Stimulated activated CD4-positive, alpha-beta T cell treated with anti-CD3 and anti-CD28 coated beads, Interleukin-12 subunit alpha, Interleukin-12 subunit beta, amount 100 ng/mL, for 24 hours (primary cell): ENCODE results near the gene IL12RB2.

Experiments used
- DNase-seq, 2 experiments: peaks; one replicate each; pipeline ENCODE4 v3.0.0-alpha.2; 2020; ENCODE audit warnings: low read depth in 2 of 2

Gene IL12RB2

DNA sequence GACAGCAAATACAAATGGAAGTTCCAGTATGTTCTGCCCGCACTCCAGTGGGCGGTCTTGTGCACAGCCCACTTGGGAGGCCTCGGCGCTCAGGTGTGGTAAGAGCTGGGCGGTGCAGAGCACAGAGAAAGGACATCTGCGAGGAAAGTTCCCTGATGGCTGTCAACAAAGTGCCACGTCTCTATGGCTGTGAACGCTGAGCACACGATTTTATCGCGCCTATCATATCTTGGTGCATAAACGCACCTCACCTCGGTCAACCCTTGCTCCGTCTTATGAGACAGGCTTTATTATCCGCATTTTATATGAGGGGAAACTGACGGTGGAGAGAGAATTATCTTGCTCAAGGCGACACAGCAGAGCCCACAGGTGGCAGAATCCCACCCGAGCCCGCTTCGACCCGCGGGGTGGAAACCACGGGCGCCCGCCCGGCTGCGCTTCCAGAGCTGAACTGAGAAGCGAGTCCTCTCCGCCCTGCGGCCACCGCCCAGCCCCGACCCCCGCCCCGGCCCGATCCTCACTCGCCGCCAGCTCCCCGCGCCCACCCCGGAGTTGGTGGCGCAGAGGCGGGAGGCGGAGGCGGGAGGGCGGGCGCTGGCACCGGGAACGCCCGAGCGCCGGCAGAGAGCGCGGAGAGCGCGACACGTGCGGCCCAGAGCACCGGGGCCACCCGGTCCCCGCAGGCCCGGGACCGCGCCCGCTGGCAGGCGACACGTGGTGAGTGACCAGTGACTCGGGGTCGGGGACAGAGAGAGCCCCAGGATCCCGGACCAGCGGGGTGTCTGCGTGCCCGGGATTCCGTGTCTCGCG, at the start of gene IL12RB2:
Gene IL12RB2, plus strand, starts transcription at position 623 of the 810 bp plus-strand sequence. CDS start 12,496 bp downstream, outside the sequence.
- peak; percentile 30 to 50 for DNase-seq

- DNase-seq, result no peak
These were observed 46.0 kb upstream of the IL12RB2 start for GRCh38 chr1:67261680-67262079.

GRCh38 chr1:67262735-67263134, 44.9 kb upstream of the IL12RB2 start:
- DNase-seq, result no peak

GRCh38 chr1:67264152-67264551, 43.5 kb upstream of the IL12RB2 start:
- no peak for DNase-seq

GRCh38 chr1:67264899-67265298, 42.8 kb upstream of the IL12RB2 start:
- no peak for DNase-seq

DNA sequence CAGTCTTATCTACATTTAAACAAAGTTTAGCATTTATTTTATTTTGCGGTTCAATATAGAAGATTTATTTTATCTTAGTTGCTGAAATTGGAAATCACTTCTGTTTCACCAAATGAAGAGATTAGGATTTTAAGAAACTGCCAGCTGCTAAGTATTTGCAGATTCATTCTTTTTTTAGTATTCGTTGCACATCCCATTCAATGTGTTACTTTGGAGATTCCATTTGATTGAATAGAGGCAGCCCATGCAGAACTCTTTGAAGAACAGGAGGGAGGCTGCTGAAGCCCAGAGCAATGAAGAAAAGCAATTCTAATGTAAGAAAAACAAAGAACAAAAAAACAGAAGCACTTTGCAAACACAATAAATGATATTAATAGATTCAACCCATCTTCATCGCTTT, 38.6 kb upstream of the IL12RB2 start:
- DNase-seq, result no peak

- DNase-seq, result no peak
These were observed 37.1 kb upstream of the IL12RB2 start for GRCh38 chr1:67270541-67270940.

DNA sequence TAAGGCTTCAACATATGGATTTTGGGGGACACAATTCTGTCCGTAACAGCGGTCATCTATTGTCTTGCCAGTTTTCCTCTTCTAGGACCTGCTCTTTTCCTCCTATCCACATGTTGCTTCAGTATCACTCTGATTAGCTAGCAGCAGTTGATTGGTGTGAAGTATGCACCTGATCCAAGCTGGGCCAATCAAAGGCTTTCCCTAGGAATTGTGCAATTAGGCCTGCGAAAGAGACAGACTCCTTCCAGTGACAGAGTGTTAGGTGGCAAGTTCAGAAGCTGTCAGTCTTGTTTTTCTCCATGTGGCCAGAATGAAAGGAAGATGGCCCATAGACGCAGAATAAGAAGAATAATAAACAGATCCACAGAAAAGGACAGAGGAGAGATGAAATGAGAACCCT, 34.1 kb upstream of the IL12RB2 start:
- DNase-seq, result no peak

DNA sequence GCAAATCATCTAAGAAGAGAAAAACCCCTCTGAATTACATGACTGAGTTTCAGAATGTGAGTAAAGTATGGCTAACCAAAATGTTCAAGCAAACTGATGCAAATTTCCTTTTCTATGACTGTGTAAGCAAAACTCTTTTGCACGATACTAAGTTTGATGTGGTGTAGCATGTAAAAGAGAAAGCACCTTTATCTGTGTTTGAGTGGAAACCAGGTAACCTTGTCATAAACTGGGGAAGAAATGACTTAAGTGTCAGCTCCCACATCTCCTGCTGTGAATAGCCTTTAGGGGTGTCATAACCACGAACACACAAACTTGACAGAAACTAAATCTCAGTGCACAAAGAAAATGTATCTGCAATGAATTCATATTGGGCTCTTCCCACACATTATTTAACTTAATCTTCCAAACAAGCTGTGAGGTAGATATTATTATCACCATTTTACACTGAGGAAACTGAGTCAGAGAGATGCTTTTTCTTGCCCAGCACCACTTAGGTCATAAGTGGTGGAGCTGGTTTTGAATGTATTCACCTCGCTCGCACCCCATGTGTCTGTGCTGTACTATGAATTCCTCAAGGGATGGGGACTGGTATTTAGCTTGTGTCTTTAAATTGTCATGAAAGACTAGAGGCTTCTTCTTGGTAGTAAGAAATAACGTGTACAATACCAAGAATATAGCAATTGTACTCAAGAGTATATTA, 32.9 kb upstream of the IL12RB2 start:
- peak in 1 of 2 experiments; percentile 10 for DNase-seq

- DNase-seq, result no peak
These were observed 27.0 kb upstream of the IL12RB2 start for GRCh38 chr1:67280696-67281095.

DNA sequence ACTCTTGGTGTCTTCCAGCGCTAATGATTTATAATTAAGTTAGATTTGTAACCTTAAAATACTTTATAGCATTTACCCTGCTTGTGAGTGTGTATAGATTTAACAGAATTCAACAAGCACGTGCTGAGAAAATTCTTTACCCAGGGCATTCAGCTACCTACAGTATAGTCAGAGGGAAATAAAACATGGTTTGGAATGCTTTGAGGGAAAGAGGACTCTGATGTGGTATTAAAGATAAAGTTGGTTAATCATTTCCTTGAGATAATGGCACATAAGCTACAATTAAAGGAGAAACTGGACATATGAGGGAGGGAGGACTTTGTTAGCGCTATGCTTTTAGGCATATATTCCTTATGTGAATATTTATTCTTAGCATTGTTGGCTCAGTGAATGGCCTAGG, 26.4 kb upstream of the IL12RB2 start:
- DNase-seq, result no peak

- DNase-seq, result no peak
These were observed 21.7 kb upstream of the IL12RB2 start for GRCh38 chr1:67285780-67286488.

- no peak for DNase-seq
These were observed 17.4 kb upstream of the IL12RB2 start for GRCh38 chr1:67290236-67290635.

DNA sequence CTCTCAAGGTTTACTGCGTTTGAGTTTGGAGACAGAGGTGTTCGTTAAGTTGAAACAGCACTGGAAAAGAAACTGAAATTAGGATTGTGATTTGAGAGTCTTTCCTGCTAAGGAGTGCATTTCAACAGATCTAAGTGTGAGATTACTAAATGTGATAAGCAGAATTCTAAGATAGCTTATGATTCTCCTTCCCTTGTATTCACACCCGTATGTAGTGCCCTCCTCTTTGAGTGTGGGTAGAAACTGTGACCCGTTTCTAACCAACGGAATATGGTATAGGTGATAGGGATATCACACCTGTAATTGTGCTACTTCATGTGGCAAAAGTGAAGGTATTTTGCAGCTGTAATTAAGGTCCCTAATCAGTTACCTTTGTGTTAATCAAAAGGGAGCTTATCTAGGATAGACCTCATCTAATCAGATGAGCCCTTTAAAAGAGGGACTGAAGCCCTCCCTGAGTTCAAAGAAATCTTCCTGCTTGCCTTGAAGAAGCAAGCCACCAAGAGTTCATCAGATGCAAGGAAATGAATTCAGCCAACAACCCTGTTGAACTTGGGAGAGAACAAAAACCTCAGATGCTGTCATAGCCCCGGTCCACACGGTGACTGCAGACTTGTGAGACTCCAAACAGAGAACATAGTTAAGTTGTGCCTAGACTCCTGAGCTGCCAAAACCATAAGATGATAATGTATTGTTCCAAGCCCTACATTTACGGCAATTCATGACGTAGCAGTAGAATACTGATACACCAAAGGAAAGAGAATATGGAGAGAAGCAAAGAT, 12.6 kb upstream of the IL12RB2 start:
- DNase-seq, result no peak

DNA sequence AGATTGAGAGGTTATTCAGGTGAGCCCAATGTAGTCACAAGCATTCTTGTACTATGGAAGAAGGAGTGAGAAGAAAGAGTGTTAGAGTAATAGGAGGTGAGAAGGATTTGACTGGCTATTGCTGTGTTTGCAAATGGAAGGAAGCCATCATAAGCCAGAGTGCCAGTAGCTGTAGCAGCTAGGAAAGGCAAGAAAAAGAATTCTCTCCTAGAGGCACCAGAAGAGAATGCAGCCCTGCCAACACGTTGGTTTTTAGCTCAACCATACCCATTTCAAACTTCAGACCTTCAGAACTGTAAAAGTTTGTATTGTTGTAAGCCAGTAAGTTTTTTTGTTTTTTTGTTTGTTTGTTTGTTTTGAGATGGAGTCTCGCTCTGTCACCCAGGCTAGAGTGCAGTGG, 8.9 kb upstream of the IL12RB2 start:
- no peak for DNase-seq

DNA sequence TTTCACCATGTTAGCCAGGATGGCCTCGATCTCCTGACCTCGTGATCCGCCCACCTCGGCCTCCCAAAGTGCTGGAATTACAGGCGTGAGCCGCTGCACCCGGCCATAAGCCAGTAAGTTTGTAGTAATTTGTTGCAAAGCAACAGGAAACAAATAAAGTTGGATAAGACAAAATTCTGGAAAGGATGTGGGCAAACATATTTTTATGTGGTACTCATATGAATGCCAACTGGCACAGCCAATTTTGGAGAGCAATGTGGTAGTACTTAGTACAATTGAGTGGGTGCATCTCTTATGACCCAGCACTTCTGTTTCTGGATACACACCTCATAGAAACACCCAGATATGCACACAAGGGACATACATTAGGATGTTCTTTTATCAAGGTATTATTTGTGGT, 8.4 kb upstream of the IL12RB2 start:
- DNase-seq, result no peak

GRCh38 chr1:67300561-67300960, 7.1 kb upstream of the IL12RB2 start:
- DNase-seq, result no peak

DNA sequence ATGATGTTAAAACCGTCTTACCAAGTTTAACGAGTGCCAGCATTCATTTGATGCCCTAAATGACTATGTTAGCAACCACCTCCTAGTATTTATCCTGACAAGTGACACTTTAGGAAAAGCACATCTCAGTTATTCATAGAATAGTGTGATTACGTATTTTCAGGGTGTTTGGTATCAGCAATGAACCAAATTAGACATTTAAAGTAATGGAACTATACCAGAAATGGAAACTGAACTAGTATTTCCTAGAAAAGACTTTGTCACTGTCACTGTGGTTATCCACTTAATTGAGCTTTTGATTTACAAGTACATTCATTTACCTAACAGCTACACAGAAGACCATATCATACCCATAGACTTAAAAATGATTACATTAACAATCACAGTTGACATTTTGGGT, 3.6 kb upstream of the IL12RB2 start:
- DNase-seq, result no peak

DNA sequence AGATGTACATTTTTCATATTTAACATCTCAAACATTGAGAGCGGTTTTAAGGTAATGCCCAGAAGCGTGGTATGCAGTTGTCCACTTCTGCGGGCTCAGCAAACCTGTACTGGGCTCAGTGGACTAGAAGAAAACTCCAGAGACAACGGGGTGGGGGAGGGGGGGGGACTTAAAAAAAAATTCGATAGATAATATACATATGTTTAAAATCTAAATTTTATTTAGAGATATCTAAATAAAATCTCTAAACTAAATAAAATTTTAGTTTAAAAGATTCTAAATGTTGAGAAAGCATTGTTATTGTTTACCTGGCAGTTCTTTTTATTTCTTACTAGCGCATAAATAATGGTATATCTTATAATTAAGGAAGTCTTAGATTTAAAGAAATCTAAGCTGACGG, 1.1 kb upstream of the IL12RB2 start:
- no peak for DNase-seq

- DNase-seq, result no peak
These were observed 463 bp downstream of the IL12RB2 start for GRCh38 chr1:67308136-67308535.

GRCh38 chr1:67312615-67313014, 4.9 kb downstream of the IL12RB2 start:
- no peak for DNase-seq
